Gastroesophageal sphincter (tissue), 4 donors: Measurements from ENCODE around the gene FOXK2. TPM values are rescaled to one million over a fixed set of nuclear protein-coding genes. Genes with fewer than 3 reads are reported as not detected.

Source experiments
- ATAC-seq: fragments of 150-250 bp; one replicate; pipeline ENCODE4 v1.9.1; 2016; ENCODE audit warnings: mild to moderate bottlenecking, moderate library complexity
- H3K27ac ChIP-seq, 4 donors: fragments of 200-600 bp; sonication (generic) in 3 of 4; 1 replicate in 3 of 4; 2 replicates in 1 of 4; pipeline ENCODE4 v1.5.1; 2016 to 2019
- H3K27me3 ChIP-seq: fragments of 200-600 bp; sonication (generic); one replicate; pipeline ENCODE4 v1.5.1; 2019
- H3K36me3 ChIP-seq, 2 donors: fragments of 200-600 bp; sonication (generic); one replicate each; pipeline ENCODE4 v1.5.1; 2019; ENCODE audit warnings: control low read depth in 1 of 2
- H3K4me1 ChIP-seq, 3 donors: fragments of 200-600 bp; sonication (generic); 1 replicate in 2 of 3; 2 replicates in 1 of 3; pipeline ENCODE4 v1.5.1; 2016 to 2019; ENCODE audit warnings: control low read depth in 2 of 3
- H3K4me3 ChIP-seq, 2 donors: fragments of 200-600 bp; sonication (generic); one replicate each; pipeline ENCODE4 v1.5.1; 2019; ENCODE audit warnings: mild to moderate bottlenecking in 1 of 2, moderate library complexity in 1 of 2
- H3K9me3 ChIP-seq, 3 donors: fragments of 200-600 bp; sonication (generic); one replicate each; pipeline ENCODE4 v1.5.1; 2017 to 2019; ENCODE audit warnings: control low read depth in 2 of 3
- CTCF ChIP-seq, 4 experiments: fragments of 200-600 bp in 2 of 4; fragments of 450-650 bp in 2 of 4; sonication (generic) in 1 of 4; IDR thresholded peaks; one replicate each; pipeline ENCODE4 v1.5.1; 2017 to 2019; ENCODE audit warnings: antibody characterized with exemption in 4 of 4, mild to moderate bottlenecking in 2 of 4, moderate library complexity in 2 of 4
- EP300 ChIP-seq: sonication (generic); formaldehyde crosslinking; IDR thresholded peaks from one replicate; pipeline ENCODE4 v1.6.1; 2017; ENCODE audit warnings: antibody characterized with exemption, mild to moderate bottlenecking
- POLR2A ChIP-seq, 2 donors: fragments of 450-650 bp; IDR thresholded peaks; one replicate each; pipeline ENCODE4 v1.6.1; 2017; ENCODE audit warnings: antibody characterized with exemption in 2 of 2, mild to moderate bottlenecking in 2 of 2, moderate library complexity in 1 of 2
- POLR2AphosphoS5 ChIP-seq: sonication (generic); formaldehyde crosslinking; IDR thresholded peaks from one replicate; pipeline ENCODE4 v1.6.1; 2017; ENCODE audit warnings: antibody characterized with exemption
- WGBS, 2 donors: methylation state at CpG; one replicate each; pipeline ENCODE4 v1.1.5; 2018; ENCODE audit warnings: low coverage in 1 of 2; 5-methylcytosine and 5-hydroxymethylcytosine counted together
- total RNA-seq, 4 donors: library from RNA; depleted of rRNA; stranded (reverse); fragments of >200 nt; gene quantifications; one replicate each; pipeline ENCODE4 v1.1.0, GENCODE V29; 2016

FOXK2 gene
- total RNA-seq, 4 donors from 2014 or later, result 35.1 to 63.4 (median 52.6) TPM

- Histone ChIP-seq H3K4me3 (no peak overlapping the region), H3K27ac (no peak overlapping the region), H3K9me3 (no peaks in the 10 kb centered on the region), H3K4me1 (peaks cover 0 to 39% (median 0%) of the 10 kb centered on the region in 3 donors), H3K36me3 (peaks cover 0 to 73% of the 10 kb centered on the region in 2 donors), H3K27me3 (no peaks in the 10 kb centered on the region)
- no peak for ATAC-seq
- TF ChIP-seq CTCF (IDR thresholded peaks at IDR 0.05) (no peak), POLR2AphosphoS5 (no peak), POLR2A (IDR thresholded peaks at IDR 0.05) (no peak), EP300 (no peak)
- WGBS, 2 donors, result no CpG with 5 or more reads among the region's 14 CpGs
Observed at GRCh38 chr17:82639628-82640027, 120.1 kb downstream of the FOXK2 start.

- peaks cover 0 to 74% of the 10 kb centered on the region in 2 donors for H3K36me3 ChIP-seq
- no peaks in the 10 kb centered on the region for H3K9me3 ChIP-seq
- H3K4me1 ChIP-seq, result peaks cover 0 to 43% (median 0%) of the 10 kb centered on the region in 3 donors
- WGBS, 2 donors, result 100% methylated on average over 1 of the region's 5 CpGs; no CpG with 5 or more reads in 1 of the 2 donors
- no peak for ATAC-seq
- H3K27ac ChIP-seq, result no peak overlapping the region
- no peaks in the 10 kb centered on the region for H3K27me3 ChIP-seq
- TF ChIP-seq CTCF (IDR thresholded peaks at IDR 0.05) (no peak), EP300 (no peak), POLR2AphosphoS5 (no peak), POLR2A (IDR thresholded peaks at IDR 0.05) (no peak)
- H3K4me3 ChIP-seq, result no peak overlapping the region
Observed at GRCh38 chr17:82640036-82640435, 120.5 kb downstream of the FOXK2 start.

GRCh38 chr17:82642022-82642421 lies 122.5 kb downstream of the FOXK2 start:
- Histone ChIP-seq H3K9me3 (no peaks in the 10 kb centered on the region), H3K4me3 (no peak overlapping the region), H3K4me1 (peaks cover 4 to 63% (median 8%) of the 10 kb centered on the region in 3 donors), H3K27ac (no peak overlapping the region), H3K27me3 (no peaks in the 10 kb centered on the region), H3K36me3 (peaks cover 0 to 66% of the 10 kb centered on the region in 2 donors)
- TF ChIP-seq POLR2A (IDR thresholded peaks at IDR 0.05), result no peak
- no peak for TF ChIP-seq CTCF (IDR thresholded peaks at IDR 0.05)
- no peak for TF ChIP-seq POLR2AphosphoS5
- no peak for TF ChIP-seq EP300
- ATAC-seq, result no peak
- 69 to 86% methylated on average over 3 to 14 of the region's 14 CpGs for WGBS, 2 donors

- H3K36me3 ChIP-seq, result peaks cover 0 to 56% of the 10 kb centered on the region in 2 donors
- no peak overlapping the region for H3K4me3 ChIP-seq
- no peaks in the 10 kb centered on the region for H3K27me3 ChIP-seq
- H3K9me3 ChIP-seq, result no peaks in the 10 kb centered on the region
- TF ChIP-seq POLR2A (IDR thresholded peaks at IDR 0.05) (no peak), CTCF (IDR thresholded peaks at IDR 0.05) (no peak), EP300 (no peak), POLR2AphosphoS5 (no peak)
- H3K27ac ChIP-seq, result no peak overlapping the region
- 72 to 78% methylated on average over 4 to 5 of the region's 5 CpGs for WGBS, 2 donors
- H3K4me1 ChIP-seq, result peaks cover 4 to 68% (median 12%) of the 10 kb centered on the region in 3 donors
- ATAC-seq, result no peak
Observed at GRCh38 chr17:82644148-82644547, 124.6 kb downstream of the FOXK2 start.

GRCh38 chr17:82645516-82645915 lies 126.0 kb downstream of the FOXK2 start:
- Histone ChIP-seq H3K27ac (no peak overlapping the region), H3K36me3 (peaks cover 0 to 42% of the 10 kb centered on the region in 2 donors), H3K27me3 (no peaks in the 10 kb centered on the region), H3K4me1 (peaks cover 4 to 59% (median 12%) of the 10 kb centered on the region in 3 donors), H3K4me3 (no peak overlapping the region), H3K9me3 (no peaks in the 10 kb centered on the region)
- ATAC-seq, result no peak
- 86 to 92% methylated on average over 1 to 4 of the region's 4 CpGs for WGBS, 2 donors
- TF ChIP-seq CTCF (IDR thresholded peaks at IDR 0.05) (no peak), POLR2AphosphoS5 (no peak), POLR2A (IDR thresholded peaks at IDR 0.05) (no peak), EP300 (no peak)
